Skeletal muscle tissue (tissue), 4 donors: ENCODE results near the gene TIPIN. TPM values are rescaled to one million over a fixed set of nuclear protein-coding genes. Genes with fewer than 3 reads are reported as not detected.
"Not testable (repeated sequence)": the region's sequence is repeated elsewhere in the genome, so short reads cannot be mapped to it uniquely, and the experiment has no call there.

Source experiments
- H3K27ac ChIP-seq: one replicate; pipeline ENCODE4 v1.7.0; 2013; ENCODE audit warnings: mild to moderate bottlenecking, low read depth, low read length, inconsistent platforms
- H3K27me3 ChIP-seq, 3 donors: one replicate each; pipeline ENCODE4 v1.7.0; 2013; ENCODE audit warnings: low read length in 3 of 3; ENCODE audit not compliant: control insufficient read depth in 3 of 3, insufficient read depth in 3 of 3
- H3K36me3 ChIP-seq, 3 donors: one replicate each; pipeline ENCODE4 v1.7.0; 2013; ENCODE audit warnings: low read length in 3 of 3; ENCODE audit not compliant: control insufficient read depth in 3 of 3, insufficient read depth in 3 of 3
- H3K4me1 ChIP-seq, 3 donors: one replicate each; pipeline ENCODE4 v1.7.0; 2013; ENCODE audit warnings: low read length in 3 of 3, mild to moderate bottlenecking in 3 of 3; ENCODE audit not compliant: control insufficient read depth in 3 of 3, insufficient read depth in 3 of 3
- H3K4me3 ChIP-seq, 3 donors: one replicate each; pipeline ENCODE4 v1.7.0; 2013; ENCODE audit warnings: low read length in 3 of 3
- H3K9ac ChIP-seq, 3 donors: one replicate each; pipeline ENCODE4 v1.7.0; 2013; ENCODE audit warnings: low read length in 3 of 3, mild to moderate bottlenecking in 3 of 3, moderate library complexity in 2 of 3, low read depth in 1 of 3
- H3K9me3 ChIP-seq, 3 donors: one replicate each; pipeline ENCODE4 v1.7.0; 2013; ENCODE audit warnings: low read length in 3 of 3; ENCODE audit not compliant: control insufficient read depth in 3 of 3
- total RNA-seq: library from RNA; depleted of rRNA; stranded (reverse); fragments of >200 nt; gene quantifications from one replicate; pipeline ENCODE4 v1.2.3, GENCODE V29; 2014
- donor health status: Osteomylitis.

Gene TIPIN
- total RNA-seq, 1 donor from 2014 or later: 11.0 TPM

DNA sequence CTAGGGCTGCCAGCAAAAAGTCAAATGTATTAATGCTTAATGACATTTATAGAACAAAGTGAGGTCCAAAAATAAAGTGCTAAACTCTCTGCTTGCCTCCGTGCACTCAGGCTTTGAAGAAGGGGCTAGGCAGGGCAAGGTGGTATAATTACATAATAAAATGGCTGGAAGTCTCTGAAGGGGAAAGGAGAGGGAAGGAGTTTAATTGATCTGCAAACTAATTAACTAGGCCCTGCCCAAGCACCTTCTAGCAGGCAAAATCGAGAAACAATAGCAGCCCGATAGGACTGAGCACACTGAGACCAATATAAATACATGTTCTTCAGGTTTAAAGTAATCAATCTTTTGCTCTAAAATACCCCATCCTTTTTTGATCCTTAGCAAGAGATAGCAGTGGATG lies 50.1 kb downstream of the TIPIN start:
- no peaks in the 10 kb centered on the region for H3K4me1 ChIP-seq
- no peak overlapping the region for H3K4me3 ChIP-seq
- no peak overlapping the region for H3K9ac ChIP-seq
- peaks cover 24 to 40% (median 37%) of the 10 kb centered on the region in 3 donors for H3K36me3 ChIP-seq
- H3K27ac ChIP-seq: no peak overlapping the region
- H3K9me3 ChIP-seq: no peaks in the 10 kb centered on the region
- no peaks in the 10 kb centered on the region for H3K27me3 ChIP-seq

DNA sequence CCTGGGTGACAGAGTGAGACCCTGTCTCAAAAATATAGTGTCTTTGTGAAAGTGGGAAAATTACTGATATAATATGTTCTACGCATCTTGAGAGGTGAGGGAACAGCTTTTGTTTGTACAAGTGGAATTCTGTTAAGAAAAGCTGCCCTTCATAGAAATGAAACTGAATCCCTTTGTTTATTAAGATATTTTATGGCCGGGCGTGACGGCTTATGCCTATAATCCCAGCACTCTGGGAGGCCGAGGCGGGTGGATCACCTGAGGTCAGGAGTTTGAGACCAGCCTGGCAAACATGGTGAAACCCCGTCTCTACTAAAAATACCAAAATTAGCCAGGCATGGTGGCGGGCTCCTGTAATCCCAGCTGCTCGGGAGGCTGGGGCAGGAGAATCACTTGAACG lies 52.1 kb downstream of the TIPIN start:
- H3K27ac ChIP-seq: not testable (repeated sequence)
- peaks cover 15 to 30% (median 28%) of the 10 kb centered on the region in 3 donors for H3K36me3 ChIP-seq

DNA sequence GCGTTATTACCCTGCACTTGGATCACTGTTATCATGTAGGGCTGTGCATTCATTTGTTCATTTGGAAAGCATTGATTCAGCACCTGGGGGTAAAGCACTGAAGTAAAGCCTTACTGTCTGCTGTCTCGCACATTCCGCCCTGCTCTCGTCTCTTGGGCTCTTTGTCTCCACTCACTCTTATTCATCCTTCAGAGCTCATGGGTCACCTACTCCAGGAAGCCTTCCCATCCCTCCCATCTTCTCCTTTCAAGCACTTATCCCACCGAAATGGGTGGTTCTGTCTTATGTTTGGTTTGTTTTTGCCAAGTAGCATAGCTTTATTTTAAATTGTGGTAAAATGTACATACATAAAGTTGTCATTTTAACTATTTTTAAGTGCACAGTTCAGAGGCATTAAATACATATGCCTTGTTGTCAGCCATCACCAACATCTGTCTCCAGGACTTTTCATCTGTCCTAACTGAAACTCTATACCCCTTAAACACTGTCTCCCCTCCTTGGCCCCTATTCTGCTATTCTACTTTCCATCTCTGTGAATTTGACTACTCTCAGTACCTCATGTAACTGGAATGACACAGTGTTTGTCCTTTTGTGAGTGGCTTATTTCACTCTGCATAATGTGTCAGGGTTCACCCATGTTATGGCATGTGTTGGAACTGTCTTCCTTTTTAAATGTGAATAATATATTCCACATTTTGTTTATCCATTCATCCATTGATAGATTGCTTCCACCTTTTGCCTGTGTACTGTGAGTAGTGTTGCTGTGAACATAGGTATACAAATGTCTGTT lies 53.8 kb downstream of the TIPIN start:
- no peaks in the 10 kb centered on the region for H3K4me1 ChIP-seq
- H3K9me3 ChIP-seq: no peaks in the 10 kb centered on the region
- H3K27me3 ChIP-seq: no peaks in the 10 kb centered on the region
- no peak overlapping the region for H3K4me3 ChIP-seq
- peaks cover 6 to 22% (median 21%) of the 10 kb centered on the region in 3 donors for H3K36me3 ChIP-seq
- H3K9ac ChIP-seq: no peak overlapping the region
- H3K27ac ChIP-seq: no peak overlapping the region

More for the DNA sequence above, 52.1 kb downstream of the TIPIN start:
- not testable (repeated sequence) for H3K9ac ChIP-seq, H3K4me1 ChIP-seq, H3K9me3 ChIP-seq, H3K27me3 ChIP-seq, H3K4me3 ChIP-seq

DNA sequence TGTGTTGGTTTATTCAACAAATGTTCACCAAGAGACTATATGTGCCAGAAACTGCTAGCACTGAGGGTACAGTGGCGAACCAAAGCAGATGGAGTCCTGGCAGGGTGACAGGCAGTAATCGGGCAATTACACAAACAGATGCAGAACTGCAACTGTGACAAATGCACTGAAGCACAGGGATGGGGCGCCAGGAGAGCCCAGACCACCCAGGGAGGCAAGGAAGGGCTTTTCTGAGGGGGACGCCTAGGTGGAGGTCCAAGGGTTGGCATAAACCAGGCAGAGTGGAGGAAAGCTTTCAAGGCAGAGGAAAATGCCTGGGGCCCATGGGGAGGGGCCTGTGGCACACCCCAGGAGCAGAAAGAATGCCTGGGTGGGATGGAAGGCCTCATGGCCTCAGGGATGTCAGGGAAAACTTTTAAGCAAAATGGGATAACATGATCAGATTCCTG lies 57.7 kb downstream of the TIPIN start:
- Histone ChIP-seq H3K36me3 (peaks cover 3 to 19% (median 16%) of the 10 kb centered on the region in 3 donors), H3K4me1 (peaks cover 8 to 12% (median 12%) of the 10 kb centered on the region in 3 donors), H3K27ac (no peak overlapping the region), H3K9ac (peak overlapping the region in 1 of 3 donors; percentile 7), H3K27me3 (no peaks in the 10 kb centered on the region), H3K4me3 (no peak overlapping the region), H3K9me3 (no peaks in the 10 kb centered on the region)

DNA sequence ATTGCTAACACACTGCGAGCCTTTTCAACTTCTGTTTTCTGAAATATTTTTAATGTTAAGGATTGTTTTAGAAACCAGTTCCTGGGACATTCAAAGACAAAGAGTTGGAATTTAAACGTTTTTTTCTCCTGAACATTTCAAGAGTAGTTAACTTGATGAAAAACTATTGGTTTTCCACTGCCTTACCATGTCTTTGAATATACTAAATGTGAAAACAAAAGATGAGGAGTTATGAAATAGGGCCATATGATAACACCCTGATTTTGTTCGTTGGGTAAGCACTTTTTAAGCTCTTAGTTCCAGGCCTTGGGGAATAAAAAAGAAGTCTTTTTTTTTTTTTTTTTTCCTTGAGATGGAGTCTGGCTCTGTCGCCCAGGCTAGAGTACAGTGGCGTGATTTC lies 60.3 kb downstream of the TIPIN start:
- H3K9me3 ChIP-seq: no peaks in the 10 kb centered on the region

DNA sequence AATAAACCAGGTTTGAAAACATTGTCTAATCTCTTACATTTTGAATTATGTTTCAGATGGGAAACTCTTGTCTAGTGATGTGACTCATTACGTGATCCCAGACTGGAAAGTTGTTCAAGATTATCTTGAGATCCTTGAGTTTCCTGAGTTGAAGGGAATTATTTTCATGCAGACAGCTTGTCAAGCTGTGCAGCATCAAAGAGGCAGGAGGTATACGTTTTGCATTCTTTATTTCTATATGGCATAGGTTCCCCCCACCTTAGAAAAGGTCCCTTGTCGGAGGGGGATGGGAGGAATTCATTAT lies 61.6 kb downstream of the TIPIN start:
- Histone ChIP-seq H3K27ac (peak overlapping the region; percentile 83), H3K9me3 (no peaks in the 10 kb centered on the region), H3K36me3 (peaks cover 0 to 6% (median 4%) of the 10 kb centered on the region in 3 donors), H3K27me3 (no peaks in the 10 kb centered on the region), H3K9ac (peak overlapping the region; percentile 86 to 96 (median 90)), H3K4me1 (peaks cover 12 to 18% (median 18%) of the 10 kb centered on the region in 3 donors), H3K4me3 (peak overlapping the region in 2 of 3 donors; percentile 73 to 82)

More for the DNA sequence above, 60.3 kb downstream of the TIPIN start:
- no peak overlapping the region for H3K27ac ChIP-seq
- H3K4me1 ChIP-seq: peaks cover 12 to 18% (median 18%) of the 10 kb centered on the region in 3 donors
- peaks cover 3 to 13% (median 9%) of the 10 kb centered on the region in 3 donors for H3K36me3 ChIP-seq
- H3K9ac ChIP-seq: no peak overlapping the region
- H3K27me3 ChIP-seq: no peaks in the 10 kb centered on the region
- no peak overlapping the region for H3K4me3 ChIP-seq

DNA sequence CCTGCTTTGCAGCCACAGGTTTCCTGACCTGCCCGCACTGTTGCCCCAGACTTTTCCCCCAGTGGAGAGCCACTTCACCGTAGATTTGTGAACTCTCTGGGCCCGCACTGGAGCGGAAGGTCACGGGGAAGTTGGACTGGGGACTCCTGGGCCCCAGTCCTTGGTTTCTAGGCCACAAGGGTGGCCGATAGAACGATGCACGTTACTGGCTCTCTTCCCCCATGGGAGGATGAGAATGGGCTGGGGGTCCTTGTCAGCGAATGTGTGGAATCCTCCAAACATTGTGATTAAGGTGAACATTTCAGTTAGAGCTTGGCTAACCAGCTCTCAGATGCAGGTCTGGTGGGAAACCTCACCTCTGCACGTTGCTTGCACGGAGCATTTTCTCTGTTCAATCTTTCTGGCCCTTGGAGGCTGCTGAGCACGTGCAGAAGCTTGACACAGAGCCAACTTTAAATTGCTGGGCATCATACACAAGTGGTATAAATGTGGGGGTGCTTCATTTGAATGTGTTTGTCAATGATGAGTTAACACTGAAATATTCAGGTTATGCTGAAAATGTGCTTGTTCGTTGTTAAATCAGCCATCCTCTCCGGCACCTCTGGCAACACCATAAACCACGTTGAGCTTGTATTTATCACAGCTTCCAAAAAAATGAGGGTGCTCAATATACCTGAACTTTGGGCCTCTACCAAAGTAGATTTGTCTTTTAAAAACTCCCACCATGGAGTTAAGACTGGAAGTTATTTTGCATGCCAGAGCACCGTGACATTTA lies 62.1 kb downstream of the TIPIN start:
- Histone ChIP-seq H3K4me1 (peaks cover 12 to 18% (median 18%) of the 10 kb centered on the region in 3 donors), H3K4me3 (peak overlapping the region; percentile 73 to 82 (median 79)), H3K9ac (peak overlapping the region; percentile 86 to 96 (median 90)), H3K9me3 (no peaks in the 10 kb centered on the region), H3K27ac (peak overlapping the region; percentile 83), H3K36me3 (peaks cover 0 to 6% (median 4%) of the 10 kb centered on the region in 3 donors), H3K27me3 (no peaks in the 10 kb centered on the region)

DNA sequence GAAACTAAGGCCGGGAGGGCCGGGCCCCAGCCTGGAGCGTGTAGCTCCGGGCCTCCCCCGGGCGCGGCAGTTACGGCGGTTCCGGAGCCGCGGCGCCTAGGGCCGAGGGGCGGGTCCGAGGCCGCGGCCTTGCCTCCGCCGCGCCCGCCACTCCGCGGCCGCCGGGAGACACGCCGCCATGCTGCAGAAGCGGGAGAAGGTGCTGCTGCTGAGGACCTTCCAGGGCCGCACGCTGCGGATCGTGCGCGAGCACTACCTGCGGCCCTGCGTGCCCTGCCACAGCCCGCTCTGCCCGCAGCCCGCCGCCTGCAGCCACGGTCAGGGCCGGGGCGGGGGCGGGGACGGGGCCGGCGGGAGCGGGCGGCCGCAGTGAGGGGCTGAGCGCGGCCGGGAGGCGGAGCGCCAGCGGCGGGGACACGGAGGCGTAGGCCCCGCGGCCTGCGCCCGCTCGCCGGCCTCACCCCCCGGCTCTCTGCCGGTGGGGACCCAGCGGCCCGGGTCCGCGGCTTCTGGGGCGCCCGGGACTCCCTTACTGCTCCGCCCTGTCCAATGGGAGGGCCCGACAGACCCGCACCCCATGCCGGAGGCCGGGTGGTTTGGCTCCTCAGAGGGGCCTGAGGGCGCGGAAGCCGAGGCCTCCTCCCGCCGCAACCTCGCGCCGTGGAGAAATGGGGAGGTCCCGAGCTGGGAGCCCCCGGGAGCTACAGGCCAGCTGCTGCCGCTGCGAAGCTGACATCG lies 62.9 kb downstream of the TIPIN start, which contains the start of gene DIS3L:
Gene DIS3L (plus strand): TSS at position 150 of the 738 bp plus-strand sequence. CDS start 29 bp downstream, at position 179.
- Histone ChIP-seq H3K4me3 (peak within 1 kb of the TSS; percentile 79 to 86 (median 82)), H3K9ac (peak within 1 kb of the TSS; percentile 90 to 96 (median 92)), H3K27me3 (no peaks in the 10 kb centered on the region), H3K27ac (peak within 1 kb of the TSS; percentile 83), H3K4me1 (peaks cover 12 to 18% (median 18%) of the 10 kb centered on the region in 3 donors), H3K9me3 (no peaks in the 10 kb centered on the region), H3K36me3 (peaks cover 0 to 4% (median 1%) of the 10 kb centered on the region in 3 donors)

DNA sequence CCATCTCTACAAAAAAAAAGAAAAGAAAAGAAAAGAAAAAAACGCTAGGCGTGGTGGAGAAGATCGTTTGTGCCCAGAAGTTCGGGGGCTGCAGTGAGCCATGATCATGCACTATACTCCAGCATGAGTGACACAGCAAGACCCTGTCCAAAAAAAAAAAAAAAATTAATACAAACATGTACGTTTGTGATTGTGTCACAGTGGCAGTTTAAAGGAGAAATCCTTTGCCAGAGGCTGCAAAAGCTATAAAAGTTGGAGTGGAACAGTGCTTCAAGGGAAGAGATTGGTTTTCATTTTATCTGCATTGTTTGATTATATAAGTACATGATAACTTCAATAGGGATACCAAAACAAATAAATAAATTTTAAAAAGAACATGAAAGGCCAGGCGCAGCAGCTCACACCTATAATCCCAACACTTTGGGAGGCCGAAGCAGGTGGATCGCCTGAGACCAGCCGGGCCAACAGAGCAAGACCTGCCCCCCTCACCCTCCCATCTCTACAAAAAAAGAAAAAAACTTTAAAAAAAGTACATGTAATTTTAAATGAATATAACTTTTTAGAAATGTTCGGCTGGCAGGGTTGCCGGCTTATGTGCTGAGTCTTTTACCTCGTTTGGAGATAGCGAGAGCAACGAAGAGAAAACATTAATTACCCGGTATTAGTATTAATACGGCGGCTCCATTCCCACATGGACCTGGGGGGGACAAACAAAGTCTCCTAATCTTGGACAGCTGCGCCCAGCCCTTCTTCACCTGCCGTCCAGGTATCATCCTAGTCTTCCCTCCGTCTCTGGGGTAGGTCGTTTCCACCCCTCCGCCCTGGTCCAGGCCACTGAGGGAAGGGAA lies 63.7 kb downstream of the TIPIN start:
- Histone ChIP-seq H3K4me1 (peaks cover 12 to 18% (median 18%) of the 10 kb centered on the region in 3 donors), H3K27me3 (no peaks in the 10 kb centered on the region), H3K36me3 (peaks cover 0 to 2% (median 0%) of the 10 kb centered on the region in 3 donors), H3K27ac (peak overlapping the region; percentile 70), H3K9ac (peak overlapping the region; percentile 83 to 96 (median 92)), H3K9me3 (no peaks in the 10 kb centered on the region), H3K4me3 (peak overlapping the region; percentile 79 to 86 (median 82))
